ENCODE measurements around the gene AMT.
"Not testable (repeated sequence)": the region's sequence is repeated elsewhere in the genome, so short reads cannot be mapped to it uniquely, and the experiment has no call there.

AMT gene

DNA sequence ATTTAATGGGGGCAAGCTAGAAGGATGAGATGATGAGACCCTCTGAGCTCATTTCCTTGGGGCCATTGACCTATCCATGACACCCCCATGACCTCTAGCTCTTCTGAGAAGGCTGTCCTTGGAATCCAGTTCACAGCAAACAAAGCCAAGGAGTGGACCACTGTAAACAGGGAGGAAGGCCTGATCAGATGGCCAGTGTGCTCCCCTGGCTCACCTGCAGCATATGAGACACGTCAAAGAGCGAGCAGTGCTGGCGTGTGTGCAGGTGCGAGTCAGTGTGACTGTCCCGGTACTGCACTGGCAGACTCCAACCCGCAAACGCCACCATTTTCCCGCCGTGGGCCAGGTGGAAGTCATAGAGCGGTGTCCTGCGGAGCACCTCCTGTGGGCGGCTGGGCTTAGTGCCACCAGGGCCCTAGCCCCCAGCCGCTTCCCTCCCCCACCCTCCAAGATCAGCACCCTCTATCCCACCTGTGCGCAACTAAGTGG lies 339 bp downstream of the AMT start:
- no peak for DNase-seq (ENCODE audit: low spot score)

DNA sequence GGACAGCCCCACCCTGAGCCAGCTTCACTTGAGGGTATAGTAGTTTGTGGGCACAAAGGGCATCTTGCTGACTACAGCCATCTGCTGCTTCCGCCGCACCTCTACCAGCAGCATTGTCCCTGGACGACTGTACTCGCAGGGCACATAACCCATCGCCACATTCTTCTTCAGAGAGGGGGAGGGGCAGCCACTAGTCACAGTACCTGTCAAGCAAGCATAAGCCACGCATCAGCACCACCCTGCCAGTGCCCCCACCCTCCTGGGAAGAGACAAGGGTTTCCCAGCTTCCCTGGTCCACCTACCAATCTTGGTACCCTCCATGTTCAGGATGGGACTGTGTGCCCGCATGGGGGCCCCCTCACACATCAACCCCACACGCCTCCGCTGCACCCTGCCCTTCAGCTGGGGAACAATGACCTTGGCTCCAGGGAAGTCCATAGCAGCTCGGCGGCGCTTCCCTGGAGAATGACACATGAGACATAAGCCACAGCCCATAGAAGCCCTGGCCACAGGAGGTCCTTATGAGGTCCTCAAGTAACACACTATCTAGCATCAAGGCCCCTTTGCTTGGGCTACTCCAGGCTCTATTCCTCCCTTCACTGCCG lies 4.7 kb downstream of the AMT start:
- DNase-seq (ENCODE audit: low spot score), result no peak

DNA sequence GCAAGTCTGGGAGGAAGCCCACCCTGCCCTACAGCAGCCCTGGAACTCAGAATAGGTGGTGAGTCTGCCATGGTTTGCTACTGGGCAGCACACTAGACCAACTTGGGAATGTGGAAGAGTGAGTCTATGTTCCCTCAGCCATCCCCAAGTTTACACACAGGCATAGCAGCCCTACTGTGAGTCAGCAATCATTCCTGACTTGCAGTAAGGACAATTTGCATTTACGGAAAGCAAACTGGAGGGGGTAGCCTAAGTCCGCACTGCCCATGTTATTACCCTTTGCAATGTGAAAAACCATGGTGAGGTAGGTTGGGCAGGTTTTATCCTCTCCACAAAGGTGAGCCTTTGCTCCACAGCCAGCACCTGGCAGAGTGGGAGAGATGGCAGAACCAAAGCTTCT lies 5.4 kb downstream of the AMT start:
- no peak for DNase-seq (ENCODE audit: low spot score)

DNA sequence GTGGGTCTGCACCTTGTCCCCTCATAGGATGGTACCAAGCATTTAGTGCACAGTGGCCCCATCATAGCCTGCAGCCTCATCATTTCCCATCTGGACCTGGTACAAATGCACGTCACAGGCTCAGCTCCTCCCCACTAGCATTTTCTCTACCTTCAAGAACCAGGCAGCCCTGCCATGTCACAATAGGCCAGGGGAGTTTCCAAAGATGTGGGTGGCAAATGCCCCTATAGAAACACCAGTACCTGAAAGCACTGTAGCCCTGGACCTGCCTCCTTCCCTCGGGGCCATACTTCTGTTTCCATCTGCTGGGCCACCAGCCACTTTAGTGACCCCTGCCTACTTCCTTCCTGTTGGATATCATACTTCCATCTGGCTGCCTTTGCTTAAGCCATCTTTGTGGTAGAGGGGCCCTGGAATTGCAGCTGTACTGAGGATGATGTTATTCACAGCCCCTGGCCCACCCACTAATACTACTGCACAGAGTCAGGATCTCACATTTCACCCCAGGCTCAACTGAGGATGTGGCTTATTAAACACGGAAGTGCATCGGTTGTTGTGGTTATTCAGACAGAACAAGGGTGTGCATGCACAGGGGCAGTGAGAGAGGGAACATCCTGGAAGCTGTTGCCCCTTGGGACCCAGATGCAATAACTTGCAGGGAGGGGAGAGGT lies 6.2 kb downstream of the AMT start:
- DNase-seq (ENCODE audit: low spot score), result no peak

DNA sequence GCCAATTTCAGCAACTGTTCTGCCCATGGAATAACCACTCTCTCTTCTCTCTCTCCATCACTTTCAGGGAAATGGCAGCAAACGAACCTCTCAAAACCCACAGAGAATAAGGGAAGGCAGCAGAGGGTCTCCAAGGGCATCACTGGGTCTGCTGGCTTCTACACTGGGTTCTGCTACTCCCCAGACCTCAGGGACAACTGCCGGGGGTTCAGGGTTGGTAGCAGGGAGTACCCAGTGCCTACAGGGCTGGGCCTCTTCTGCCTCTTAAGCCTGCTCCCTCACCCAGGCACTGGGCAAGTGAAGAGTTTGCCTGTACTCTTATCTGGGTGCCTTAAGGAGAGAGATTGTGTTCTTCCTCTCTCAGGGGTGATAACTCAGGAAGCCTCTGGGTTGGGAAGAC lies 7.5 kb downstream of the AMT start:
- no peak for DNase-seq (ENCODE audit: low spot score)

GRCh38 chr3:49413338-49413734 lies 8.9 kb downstream of the AMT start:
- no peak for DNase-seq (ENCODE audit: low spot score)

GRCh38 chr3:49412632-49413337 lies 9.5 kb downstream of the AMT start:
- DNase-seq (ENCODE audit: low spot score), result no peak

DNA sequence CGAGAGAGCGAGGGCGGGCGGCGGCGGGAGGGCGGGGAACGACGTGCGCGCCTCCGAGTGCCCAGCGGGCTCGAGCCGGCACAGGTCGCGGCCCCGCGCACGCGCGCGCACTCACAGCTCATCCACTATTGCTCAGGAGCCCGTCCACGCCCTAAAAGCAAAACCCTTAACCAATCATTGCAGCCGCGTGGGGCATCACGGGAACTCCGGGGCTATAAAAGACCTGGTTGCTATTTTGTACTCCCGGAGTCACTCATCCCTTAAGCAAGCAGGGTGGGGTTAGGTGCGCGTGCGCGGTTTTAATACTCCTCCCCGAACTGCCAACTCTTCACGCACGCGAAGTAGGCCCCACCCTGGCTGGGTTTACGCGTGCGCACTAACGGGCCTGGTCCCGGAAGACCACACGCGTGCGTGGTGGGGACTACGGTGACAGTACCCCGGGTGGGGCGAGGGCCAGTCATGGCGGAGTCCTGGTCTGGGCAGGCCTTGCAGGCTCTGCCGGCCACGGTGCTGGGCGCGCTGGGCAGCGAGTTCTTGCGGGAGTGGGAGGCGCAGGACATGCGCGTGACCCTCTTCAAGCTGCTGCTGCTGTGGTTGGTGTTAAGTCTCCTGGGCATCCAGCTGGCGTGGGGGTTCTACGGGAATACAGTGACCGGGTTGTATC lies 10.2 kb downstream of the AMT start, which contains the start of the genes RHOA and TCTA:
RHOA (minus strand) TSS at position 9 of the 664 bp plus-strand sequence. CDS start 36,387 bp downstream, outside the sequence.
TCTA (plus strand) TSS at position 456 of the 664 bp plus-strand sequence; CDS start at position 460, 4 bp downstream.
- DNase-seq (ENCODE audit: low spot score), result peak; percentile 99

- peak; percentile 33 for DNase-seq (ENCODE audit: low spot score)
These were observed 10.7 kb downstream of the AMT start for GRCh38 chr3:49411535-49411967.

GRCh38 chr3:49410846-49411534 lies 11.3 kb downstream of the AMT start:
- no peak for DNase-seq (ENCODE audit: low spot score)

GRCh38 chr3:49410066-49410845 lies 12.0 kb downstream of the AMT start:
- no peak for DNase-seq (ENCODE audit: low spot score)

DNA sequence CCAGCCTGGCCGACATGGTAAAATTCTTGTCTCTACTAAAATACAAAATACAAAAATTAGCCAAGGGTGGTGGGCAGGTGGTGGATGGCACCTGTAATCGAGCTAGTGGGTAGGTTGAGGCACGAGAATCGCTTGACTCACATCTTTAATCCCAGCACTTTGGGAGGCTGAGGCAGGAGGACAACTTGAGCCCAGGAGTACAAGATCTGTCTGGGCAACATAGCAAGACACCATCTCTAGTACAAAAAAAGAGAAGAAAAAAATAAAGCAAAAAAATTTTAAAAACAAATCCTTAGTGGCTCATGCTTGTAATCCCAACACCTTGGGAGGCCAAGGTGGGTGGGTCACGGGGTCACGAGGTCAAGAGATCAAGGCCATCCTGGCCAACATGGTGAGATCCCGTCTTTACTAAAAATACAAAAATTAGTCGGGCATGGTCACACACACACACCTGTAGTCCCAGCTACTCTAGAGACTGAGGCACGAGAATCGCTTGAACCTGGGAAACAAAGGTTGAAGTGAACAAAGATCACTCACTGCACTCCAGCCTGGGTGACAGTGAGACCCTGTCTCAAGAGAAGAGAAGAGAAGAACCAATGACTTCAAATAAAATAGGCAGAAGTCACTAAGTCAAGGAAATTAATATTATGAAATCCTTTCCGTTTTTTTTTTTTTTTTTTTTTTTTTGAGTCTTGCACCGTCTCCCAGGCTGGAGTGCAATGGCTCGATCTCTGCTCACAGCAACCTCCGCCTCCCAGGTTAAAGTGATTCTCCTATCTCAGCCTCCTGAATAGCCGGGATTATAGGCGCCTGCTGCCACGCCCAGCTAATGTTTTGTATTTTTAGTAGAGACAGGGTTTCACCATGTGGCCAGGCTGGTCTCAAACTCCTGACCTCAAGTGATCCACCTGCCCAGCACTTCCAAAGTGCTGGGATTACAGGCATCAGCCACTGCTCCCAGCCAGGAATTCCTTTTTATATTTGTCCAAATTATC lies 15.4 kb downstream of the AMT start:
- DNase-seq (ENCODE audit: low spot score), result no peak

DNA sequence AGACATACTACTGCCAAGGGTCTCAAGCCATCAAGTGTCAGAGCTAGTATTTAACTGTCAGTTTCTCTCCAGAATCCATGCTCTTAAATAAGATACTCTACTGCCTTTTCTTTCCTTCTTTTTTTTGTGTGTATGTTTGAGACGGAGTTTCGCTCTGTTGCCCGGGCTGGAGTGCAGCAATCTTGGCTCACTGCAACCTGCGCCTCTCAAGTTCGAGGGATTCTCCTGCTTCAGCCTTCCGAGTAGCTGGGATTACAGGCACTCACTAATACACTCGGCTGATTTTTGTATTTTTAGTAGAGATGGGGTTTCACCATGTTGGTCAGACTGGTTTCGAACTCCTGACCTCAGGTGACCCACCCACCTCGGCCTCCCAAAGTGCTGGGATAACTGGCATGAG lies 16.7 kb downstream of the AMT start:
- DNase-seq (ENCODE audit: low spot score), result not testable (repeated sequence)

GRCh38 chr3:49403891-49404290 lies 18.4 kb downstream of the AMT start:
- DNase-seq (ENCODE audit: low spot score), result no peak

GRCh38 chr3:49401766-49402165 lies 20.5 kb downstream of the AMT start:
- no peak for DNase-seq (ENCODE audit: low spot score)

- no peak for DNase-seq (ENCODE audit: low spot score)
These were observed 22.8 kb downstream of the AMT start for GRCh38 chr3:49399461-49399860.

GRCh38 chr3:49397470-49397869 lies 24.8 kb downstream of the AMT start:
- no peak for DNase-seq (ENCODE audit: low spot score)

- not testable (repeated sequence) for DNase-seq (ENCODE audit: low spot score)
These were observed 31.0 kb downstream of the AMT start for GRCh38 chr3:49391310-49391709.

GRCh38 chr3:49389297-49389696 lies 33.0 kb downstream of the AMT start:
- no peak for DNase-seq (ENCODE audit: low spot score)
